IMR-90 (cell line): ENCODE measurements around the gene NFE2L2. TPM values are rescaled to one million over a fixed set of nuclear protein-coding genes. Genes with fewer than 3 reads are reported as not detected.
"Not testable (repeated sequence)": the region's sequence is repeated elsewhere in the genome, so short reads cannot be mapped to it uniquely, and the experiment has no call there.

ENCODE experiments used
- ATAC-seq: fragments of 200-7000 bp; cut with Tn5 transposase; 2 replicates; pipeline ENCODE4 v1.9.1; 2020; ENCODE audit warnings: low read depth, mild to moderate bottlenecking, moderate library complexity
- BruUV-seq: library from RNA; stranded (reverse); fragments of 400-500 nt; replicated peaks from 2 replicates; lab custom pipeline; 2021; lab: Mats Ljungman, UMichigan
- CTCF ChIA-PET: fragments of 300-600 bp; formaldehyde crosslinking; extraction: SDS; loops from one replicate; lab custom pipeline; 2021; ENCODE audit warnings: antibody characterized with exemption; lab: Yijun Ruan, JAX
- POLR2A ChIA-PET: fragments of 300-600 bp; sonication (Branson Sonifier 250); formaldehyde crosslinking; loops from one replicate; lab custom pipeline; 2022; ENCODE audit warnings: antibody characterized with exemption; ENCODE audit not compliant: unreplicated experiment; lab: Charles Lee
- DNase-seq: peaks from one replicate; pipeline ENCODE4 v3.0.0; 2013
- H2AFZ ChIP-seq: replicated peaks from 2 replicates; pipeline ENCODE3; 2013; ENCODE audit warnings: low read length, mild to moderate bottlenecking; ENCODE audit not compliant: poor library complexity
- H2AK5ac ChIP-seq: 2 replicates; pipeline ENCODE4 v1.6.1; 2013; ENCODE audit warnings: low read depth, low read length, inconsistent platforms
- H2AK9ac ChIP-seq: replicated peaks from 2 replicates; pipeline ENCODE3; 2013; ENCODE audit warnings: mild to moderate bottlenecking, low read depth, low read length, moderate library complexity; ENCODE audit not compliant: poor library complexity
- H2BK120ac ChIP-seq: 2 replicates; pipeline ENCODE4 v1.6.1; 2013; ENCODE audit warnings: low read depth, low read length, inconsistent platforms
- H2BK15ac ChIP-seq: 3 replicates; pipeline ENCODE4 v1.6.1; 2013; ENCODE audit warnings: low read depth, low read length, inconsistent platforms
- H2BK20ac ChIP-seq: 2 replicates; pipeline ENCODE4 v1.6.1; 2013; ENCODE audit warnings: low read depth, mild to moderate bottlenecking, inconsistent platforms, low read length, moderate library complexity
- H2BK5ac ChIP-seq: 2 replicates; pipeline ENCODE4 v1.6.1; 2013; ENCODE audit warnings: mild to moderate bottlenecking, low read depth, low read length, inconsistent platforms; ENCODE audit not compliant: poor library complexity, severe bottlenecking
- H3K14ac ChIP-seq: replicated peaks from 2 replicates; pipeline ENCODE4 v1.6.1; 2013; ENCODE audit warnings: low read depth, low read length, inconsistent platforms
- H3K18ac ChIP-seq: 2 replicates; pipeline ENCODE4 v1.6.1; 2013; ENCODE audit warnings: low read depth, low read length, control low read depth
- H3K23ac ChIP-seq: 2 replicates; pipeline ENCODE4 v1.6.1; 2013; ENCODE audit warnings: low read depth, low read length, inconsistent platforms
- H3K27ac ChIP-seq: 2 replicates; pipeline ENCODE4 v1.5.1; 2013; ENCODE audit warnings: mild to moderate bottlenecking, control low read depth, low read length; ENCODE audit not compliant: insufficient read depth
- H3K27me3 ChIP-seq: 2 replicates; pipeline ENCODE4 v1.6.1; 2013; ENCODE audit warnings: low read length; ENCODE audit not compliant: control insufficient read depth, insufficient read depth
- H3K36me3 ChIP-seq: 2 replicates; pipeline ENCODE4 v1.6.1; 2013; ENCODE audit warnings: low read length, mixed read lengths; ENCODE audit not compliant: control insufficient read depth, insufficient read depth
- H3K4ac ChIP-seq: 2 replicates; pipeline ENCODE4 v1.6.1; 2013; ENCODE audit warnings: low read depth, low read length, inconsistent platforms
- H3K4me1 ChIP-seq: 2 replicates; pipeline ENCODE4 v1.6.1; 2013; ENCODE audit warnings: low read length, mixed read lengths; ENCODE audit not compliant: control insufficient read depth, insufficient read depth
- H3K4me2 ChIP-seq: 2 replicates; pipeline ENCODE4 v1.6.1; 2013; ENCODE audit warnings: low read depth, mild to moderate bottlenecking, control low read depth, low read length, moderate library complexity
- H3K4me3 ChIP-seq: 2 replicates; pipeline ENCODE4 v1.5.1; 2013; ENCODE audit warnings: low read depth, mild to moderate bottlenecking, control low read depth, low read length, moderate library complexity; ENCODE audit not compliant: insufficient read depth
- H3K56ac ChIP-seq: 2 replicates; pipeline ENCODE4 v1.6.1; 2013; ENCODE audit warnings: low read length, inconsistent platforms; ENCODE audit not compliant: insufficient read depth; ENCODE audit errors: extremely low read depth
- H3K79me1 ChIP-seq, 2 experiments: 2 replicates each; pipeline ENCODE4 v1.6.1; 2013; ENCODE audit warnings: low read length in 2 of 2, inconsistent platforms in 1 of 2, low read depth in 1 of 2
- H3K9ac ChIP-seq: 2 replicates; pipeline ENCODE4 v1.6.1; 2013; ENCODE audit warnings: low read depth, low read length, control low read depth
- H3K9me1 ChIP-seq: 2 replicates; pipeline ENCODE4 v1.6.1; 2013; ENCODE audit warnings: low read length, inconsistent platforms; ENCODE audit not compliant: insufficient read depth
- H3K9me3 ChIP-seq: 2 replicates; pipeline ENCODE4 v1.6.1; 2013; ENCODE audit warnings: low read length; ENCODE audit not compliant: control insufficient read depth, insufficient read depth
- H4K20me1 ChIP-seq: 2 replicates; pipeline ENCODE4 v1.6.1; 2013; ENCODE audit warnings: low read length, inconsistent platforms; ENCODE audit not compliant: insufficient read depth
- H4K5ac ChIP-seq: 2 replicates; pipeline ENCODE4 v1.6.1; 2013; ENCODE audit warnings: mild to moderate bottlenecking, low read depth, low read length, control low read depth
- H4K8ac ChIP-seq, 2 experiments: 2 replicates each; pipeline ENCODE4 v1.6.1; 2013; ENCODE audit warnings: low read depth in 2 of 2, low read length in 2 of 2, control low read depth in 1 of 2, inconsistent platforms in 1 of 2
- H4K91ac ChIP-seq: 2 replicates; pipeline ENCODE4 v1.6.1; 2013; ENCODE audit warnings: low read depth, low read length, inconsistent platforms; ENCODE audit not compliant: insufficient read depth
- BHLHE40 ChIP-seq: fragments of 150-350 bp; IDR thresholded peaks from 2 replicates; pipeline ENCODE4 v1.6.1; 2016; ENCODE audit warnings: mild to moderate bottlenecking, low read depth, low read length
- MAZ ChIP-seq: IDR thresholded peaks from 2 replicates; pipeline ENCODE4 v1.6.1; 2012; ENCODE audit warnings: low read depth, mild to moderate bottlenecking, low read length, improper control_type of control experiment, moderate library complexity, borderline replicate concordance
- WGBS, 2 experiments: methylation state at CpG; one replicate each; pipeline versions ENCODE4 v1.1.5 to v1.1.7; 2013; ENCODE audit warnings: missing lambda C conversion rate in 2 of 2; ENCODE audit not compliant: insufficient read length in 1 of 2; ENCODE audit errors: extremely low coverage in 2 of 2; 5-methylcytosine and 5-hydroxymethylcytosine counted together
- dilution Hi-C: fragments of 300-500 bp; cut with HindIII; formaldehyde crosslinking; loops from one replicate; pipeline ENCODE4 v1.14.3; 2018; ENCODE audit warnings: low sequenced_read_pairs; ENCODE audit not compliant: unreplicated experiment
- in situ Hi-C: fragments of 300-500 bp; cut with MboI; formaldehyde crosslinking; loops from 3 replicates; pipeline ENCODE4 v1.14.3; 2019; ENCODE audit warnings: low sequenced_read_pairs, inconsistent platforms, mixed read lengths
- intact Hi-C: fragments of 100-400 bp; cut with micrococcal nuclease; formaldehyde crosslinking; loops from 2 replicates; pipeline ENCODE4 v1.10.0; 2022
- polyA plus RNA-seq, 3 experiments: library from polyadenylated mRNA; depleted of rRNA; stranded (reverse); fragments of >200 nt; gene quantifications; 2 replicates each; pipeline ENCODE4 v1.2.3, GENCODE V29; 2012; ENCODE audit warnings: low replicate concordance in 1 of 3
- total RNA-seq: library from RNA; depleted of rRNA; stranded (reverse); fragments of >200 nt; gene quantifications from 2 replicates; pipeline ENCODE4 v1.2.3, GENCODE V29; 2012

NFE2L2 gene
- total and polyA plus RNA-seq, 2 of the 4 experiments (the other 2 are of a cell fraction) = 72.7 to 83.5 TPM

- no peak for TF ChIP-seq BHLHE40
- TF ChIP-seq MAZ = no peak
Measured at GRCh38 chr2:177312562-177312961, 48.0 kb upstream of the NFE2L2 start (continued).

GRCh38 chr2:177309672-177310309 lies 45.3 kb upstream of the NFE2L2 start:
- H4K91ac ChIP-seq, H3K4me3 ChIP-seq, dilution Hi-C loops, H2AK5ac ChIP-seq, H2BK20ac ChIP-seq, H3K23ac ChIP-seq, H2AK9ac ChIP-seq, ATAC-seq, H2BK120ac ChIP-seq, H3K27ac ChIP-seq, H3K9me3 ChIP-seq, H3K4me1 ChIP-seq, H3K9me1 ChIP-seq, H4K8ac ChIP-seq, H4K20me1 ChIP-seq, H3K9ac ChIP-seq, H3K79me1 ChIP-seq, H2BK5ac ChIP-seq, DNase-seq, H3K18ac ChIP-seq, POLR2A ChIA-PET, H2BK15ac ChIP-seq, H3K27me3 ChIP-seq, H4K5ac ChIP-seq, H2AFZ ChIP-seq, H3K56ac ChIP-seq, H3K4ac ChIP-seq, BruUV-seq, H3K14ac ChIP-seq, H3K36me3 ChIP-seq, H3K4me2 ChIP-seq, in situ Hi-C loops: not testable (repeated sequence)
- CTCF ChIA-PET = interaction anchor here (0.7 kb wide), 1 partner anchor 121 kb away, joined by 3 read pairs; no protein-coding TSS in a partner anchor
- no CpG with 5 or more reads among the region's 7 CpGs for WGBS, 2 experiments
- intact Hi-C loops = loop anchor here (5.0 kb wide), 1 partner anchor 32 kb away; no protein-coding TSS in a partner anchor
